Activated CD8-positive, alpha-beta memory T cell treated with anti-CD3 and anti-CD28 coated beads, Interleukin-2, amount 50 U/mL, for 24 hours (primary cell): Measurements from ENCODE around the gene SLC26A1.
"Not testable (repeated sequence)": the region's sequence is repeated elsewhere in the genome, so short reads cannot be mapped to it uniquely, and the experiment has no call there.

Experiments used
- DNase-seq: peaks from one replicate; pipeline ENCODE4 v3.0.0-alpha.2; 2020; ENCODE audit errors: extremely low read depth

Gene SLC26A1

DNA sequence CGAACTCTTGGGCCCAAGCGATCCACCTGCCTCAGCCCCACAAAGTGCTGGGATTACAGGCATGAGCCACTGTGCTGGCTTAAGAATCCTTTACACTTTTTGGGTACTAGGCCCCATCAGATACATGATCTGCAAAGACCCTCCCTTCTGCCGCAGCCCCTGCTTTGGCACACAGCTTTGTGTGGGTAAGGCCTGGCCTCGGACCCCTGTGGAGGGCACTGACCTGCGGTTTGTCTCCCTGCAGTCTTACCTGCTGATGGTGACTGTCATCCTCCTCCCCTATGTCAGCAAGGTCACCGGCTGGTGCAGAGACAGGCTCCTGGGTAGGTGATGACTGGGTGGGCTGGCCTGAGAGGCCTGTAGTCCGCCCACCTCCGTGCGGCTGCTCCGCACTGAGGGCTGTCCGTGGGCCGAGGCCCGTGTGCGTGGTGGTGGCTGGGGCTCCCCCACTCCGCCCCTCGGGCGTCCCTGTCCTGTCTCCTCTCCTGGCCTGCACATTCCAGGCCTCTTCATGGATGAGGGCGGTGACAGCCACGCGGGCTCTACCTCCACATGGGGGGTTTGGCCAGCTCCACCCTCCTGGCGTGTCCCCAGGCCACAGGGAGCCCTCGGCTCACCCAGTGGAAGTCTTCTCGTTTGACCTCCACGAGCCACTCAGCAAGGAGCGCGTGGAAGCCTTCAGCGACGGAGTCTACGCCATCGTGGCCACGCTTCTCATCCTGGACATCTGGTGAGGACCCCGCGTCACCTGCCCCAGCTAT, 37.9 kb downstream of the SLC26A1 start:
- DNase-seq: no peak

GRCh38 chr4:954211-955020, 38.8 kb downstream of the SLC26A1 start:
- DNase-seq: no peak

- no peak for DNase-seq
Measured at GRCh38 chr4:953574-953915, 39.7 kb downstream of the SLC26A1 start.

GRCh38 chr4:952881-953573, 40.2 kb downstream of the SLC26A1 start:
- DNase-seq: no peak

DNA sequence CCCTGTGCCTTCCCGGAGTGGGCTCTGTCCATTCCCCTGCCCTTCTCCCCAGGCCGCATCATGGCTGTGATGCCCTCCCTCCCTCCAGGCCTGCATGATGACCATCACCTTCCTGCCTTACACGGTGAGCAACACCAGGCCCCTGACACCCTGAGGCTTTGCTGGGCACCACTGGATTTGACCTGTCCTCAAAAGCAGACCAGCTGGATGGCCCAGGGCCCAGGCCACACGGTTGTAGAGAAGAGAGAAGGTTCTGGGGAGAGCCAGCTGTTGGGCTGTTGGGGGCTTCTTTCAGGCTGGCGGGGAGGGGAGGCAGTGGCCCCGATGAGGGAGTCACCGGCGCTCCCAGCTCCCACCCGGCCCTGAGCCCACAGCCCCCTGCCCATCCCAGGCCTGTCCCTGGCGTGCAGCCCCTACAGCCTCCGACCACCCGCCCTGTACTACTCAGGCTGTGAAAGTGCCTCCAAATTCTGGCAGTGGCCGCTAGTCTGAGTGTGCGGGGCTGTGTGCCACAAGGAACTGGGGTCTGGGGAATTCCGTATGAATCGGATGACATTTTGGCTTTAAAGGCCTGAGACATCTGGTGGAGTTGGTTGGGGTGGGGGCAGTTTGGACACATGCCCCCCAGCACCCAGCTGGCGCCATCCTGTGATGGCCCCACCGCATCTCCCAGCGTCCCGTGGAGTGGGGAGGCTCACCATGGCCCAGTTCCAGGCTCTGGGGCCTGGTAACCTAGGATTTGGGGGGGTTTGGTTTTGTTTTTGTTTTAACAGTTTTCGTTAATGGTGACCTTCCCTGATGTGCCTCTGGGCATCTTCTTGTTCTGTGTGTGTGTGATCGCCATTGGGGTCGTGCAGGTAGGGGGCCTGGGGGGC, 41.4 kb downstream of the SLC26A1 start:
- DNase-seq: no peak

DNA sequence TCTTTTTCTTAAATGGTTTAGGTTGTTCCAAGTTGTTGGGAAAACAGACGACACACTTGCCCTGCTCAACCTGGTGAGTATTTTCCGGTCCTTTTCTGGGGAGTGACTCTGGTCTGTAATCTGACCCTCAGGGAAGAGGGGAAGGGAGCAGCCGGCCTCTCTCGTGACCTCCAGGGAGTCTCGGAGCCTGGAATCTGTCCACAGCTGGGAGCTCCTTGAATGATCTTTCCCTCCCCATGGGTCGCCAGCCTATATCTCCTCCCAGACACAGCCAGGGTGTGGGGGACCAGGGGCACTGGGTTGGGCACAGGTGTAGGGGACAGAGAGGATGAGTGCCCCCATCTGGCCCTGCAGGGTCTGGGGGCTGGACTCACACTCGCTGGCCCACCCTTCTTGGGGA, 42.0 kb downstream of the SLC26A1 start:
- no peak for DNase-seq

DNA sequence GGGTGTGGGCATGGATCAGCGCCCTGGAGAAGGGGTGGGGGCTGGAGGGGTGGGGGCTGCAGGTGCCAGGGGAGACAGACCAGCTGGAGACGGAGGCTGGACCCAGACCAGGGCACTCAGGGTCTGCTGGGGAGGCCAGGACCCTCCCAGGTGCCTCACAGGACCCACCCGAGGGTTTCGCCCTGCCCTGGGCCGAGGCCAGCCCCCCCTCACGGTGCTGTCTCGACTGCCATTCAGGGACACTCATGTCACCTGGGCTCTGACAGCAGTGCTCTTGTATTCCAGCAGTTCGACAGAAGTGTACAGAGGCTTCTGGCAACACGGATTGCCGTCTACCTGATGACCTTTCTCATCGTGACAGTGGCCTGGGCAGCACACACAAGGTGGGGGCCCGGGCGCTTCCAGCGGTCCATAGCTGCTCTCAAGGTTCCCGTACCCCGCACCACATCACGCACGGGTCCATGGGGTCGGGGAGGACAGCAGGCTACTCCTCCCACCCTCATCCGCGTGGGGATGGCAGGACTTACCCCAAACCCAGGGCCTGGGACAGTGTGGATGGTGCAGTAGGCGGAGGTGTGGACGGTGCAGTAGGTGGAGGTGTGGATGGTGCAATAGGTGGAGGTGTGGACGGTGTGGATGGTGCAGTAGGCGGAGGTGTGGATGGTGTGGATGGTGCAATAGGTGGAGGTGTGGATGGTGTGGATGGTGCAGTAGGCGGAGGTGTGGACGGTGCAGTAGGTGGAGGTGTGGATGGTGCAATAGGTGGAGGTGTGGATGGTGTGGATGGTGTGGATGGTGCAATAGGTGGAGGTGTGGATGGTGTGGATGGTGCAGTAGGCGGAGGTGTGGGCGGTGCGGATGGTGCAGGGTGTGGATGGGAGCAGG, 42.8 kb downstream of the SLC26A1 start:
- DNase-seq: no peak

- DNase-seq: no peak
Measured at GRCh38 chr4:949656-950055, 43.5 kb downstream of the SLC26A1 start.

DNA sequence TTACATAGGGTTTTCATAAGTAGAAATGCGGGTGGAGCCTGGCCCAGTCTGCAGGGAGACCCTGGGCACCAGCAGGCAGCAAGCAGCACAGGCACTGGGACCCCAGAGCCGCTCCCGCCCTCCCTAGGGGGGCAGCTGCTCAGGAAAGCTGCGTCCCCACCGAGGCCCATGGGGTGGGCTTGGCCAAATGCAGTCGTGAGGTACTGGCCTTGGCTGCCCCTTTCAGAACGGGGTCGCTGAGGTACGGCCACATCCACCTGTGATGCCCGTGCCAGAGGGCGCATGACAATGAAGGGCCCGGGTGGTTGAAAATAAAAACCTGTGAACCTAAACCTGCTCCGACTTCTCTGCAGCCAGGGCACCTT, 44.3 kb downstream of the SLC26A1 start:
- DNase-seq: no peak

DNA sequence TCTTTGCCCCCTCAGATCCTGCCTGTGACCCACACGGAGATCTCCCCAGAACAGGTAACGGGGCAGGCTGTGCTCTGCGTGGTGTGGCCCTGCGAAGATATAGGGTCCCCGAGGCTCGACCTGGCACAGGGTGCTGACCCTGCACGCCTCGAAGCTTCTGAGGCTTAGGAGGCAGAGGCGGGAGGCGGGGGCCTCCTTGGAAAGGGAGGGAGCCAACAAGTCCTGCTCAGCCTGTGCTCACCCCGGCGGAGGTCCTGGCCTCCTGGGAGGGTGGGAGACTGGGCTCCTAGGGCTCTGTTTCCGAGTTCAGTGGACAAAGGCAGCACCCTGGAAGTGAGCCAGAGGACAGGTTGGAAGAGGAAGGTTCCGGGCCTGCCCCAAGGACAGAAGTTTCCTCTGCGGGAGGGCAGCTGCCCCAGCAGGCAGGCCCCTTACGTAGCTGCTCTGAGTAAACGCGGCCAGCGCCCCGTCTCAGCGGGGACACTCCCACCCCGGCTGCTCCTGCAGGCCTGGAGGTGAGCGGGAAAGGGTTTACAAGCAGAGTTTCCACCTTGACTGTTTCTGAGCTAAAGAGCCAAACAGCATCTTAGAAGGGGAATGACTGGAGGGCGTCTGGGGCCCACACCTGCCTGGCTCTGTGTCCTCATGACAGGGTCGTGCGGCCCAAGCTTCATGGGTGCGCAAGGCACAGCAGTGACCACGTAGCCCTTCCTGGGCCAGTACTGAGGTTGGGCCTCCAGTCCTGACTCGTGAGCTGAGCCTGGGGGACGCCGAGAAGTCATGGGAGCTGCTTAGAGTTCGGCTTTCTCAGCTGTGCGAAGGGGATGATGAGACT, 44.9 kb downstream of the SLC26A1 start:
- no peak for DNase-seq

GRCh38 chr4:947491-947971, 45.7 kb downstream of the SLC26A1 start:
- DNase-seq: no peak

- DNase-seq: no peak
Measured at GRCh38 chr4:946517-947471, 46.4 kb downstream of the SLC26A1 start.

DNA sequence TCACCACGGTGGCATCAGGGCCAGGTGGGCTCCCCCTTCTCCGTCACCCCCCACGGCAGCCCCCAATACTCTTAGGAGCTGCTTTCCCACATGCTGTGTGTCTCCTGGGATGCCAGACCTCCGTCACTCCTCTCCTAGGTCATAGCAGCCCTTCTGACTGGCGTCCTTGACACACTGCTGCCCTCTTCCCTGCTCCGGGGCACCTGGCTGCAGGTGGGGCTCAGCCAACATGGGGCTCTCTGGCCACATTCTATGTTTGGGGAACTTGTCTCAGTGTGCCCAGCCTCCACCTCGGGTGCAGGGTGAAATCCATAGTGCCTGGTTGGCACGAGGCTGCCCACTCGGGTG, 47.1 kb downstream of the SLC26A1 start:
- DNase-seq: no peak

DNA sequence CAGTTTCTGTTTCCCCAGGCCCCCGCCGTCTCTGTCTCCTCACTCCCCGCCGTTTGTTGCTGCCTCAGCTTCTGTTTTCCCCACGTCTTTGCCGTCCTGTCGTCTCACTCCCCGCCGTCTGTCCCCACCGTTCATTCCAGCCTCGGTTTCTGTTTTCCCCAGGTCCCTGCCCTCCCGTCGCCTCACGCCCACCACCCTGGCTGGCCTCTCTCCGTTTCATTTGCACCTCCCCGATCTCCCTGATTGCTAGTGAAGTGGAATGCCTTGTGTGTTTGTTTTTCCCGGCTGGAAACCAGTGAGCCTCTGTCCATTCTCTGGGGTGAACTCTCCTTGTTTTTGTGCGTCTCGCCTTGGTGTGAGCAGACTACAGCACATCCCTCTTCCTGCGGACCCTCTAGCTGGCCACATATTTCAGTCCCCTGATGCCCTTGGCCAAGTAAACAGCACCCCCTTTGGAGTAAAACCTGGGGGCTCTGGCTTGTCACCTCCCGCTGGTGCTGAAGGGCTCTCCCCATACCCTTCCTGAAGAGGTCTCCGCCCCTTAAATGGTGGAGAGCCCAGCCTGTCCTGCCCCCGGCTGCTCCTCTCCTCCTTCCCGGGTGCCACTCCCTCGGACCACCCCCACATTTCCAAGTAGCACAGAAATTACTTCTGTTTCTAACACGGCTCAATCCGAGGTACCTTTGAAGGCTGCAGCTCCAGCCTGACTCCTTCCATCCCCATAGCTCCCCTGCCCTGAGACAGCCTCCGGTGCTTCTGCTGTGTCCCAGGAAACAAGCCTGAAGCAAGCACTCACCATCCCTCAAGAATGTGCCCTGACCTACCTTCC, 47.7 kb downstream of the SLC26A1 start:
- DNase-seq: no peak

DNA sequence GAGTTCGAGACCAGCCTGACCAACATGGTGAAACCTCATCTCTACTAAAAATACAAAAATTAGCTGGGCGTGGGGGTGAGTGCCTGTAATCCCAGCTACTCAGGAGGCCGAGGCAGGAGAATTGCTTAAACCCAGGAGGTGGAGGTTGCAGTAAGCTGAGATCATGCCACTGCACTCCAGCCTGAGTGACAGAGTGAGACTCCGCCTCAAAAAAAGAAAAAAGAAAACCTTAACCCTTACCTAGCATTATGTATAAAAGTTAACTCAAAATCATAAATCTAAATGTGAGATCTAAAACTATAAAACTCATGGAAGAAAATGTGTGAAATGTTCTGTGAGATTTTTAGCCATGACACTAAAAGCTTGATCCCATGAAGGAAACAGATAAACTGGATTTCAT, 53.7 kb downstream of the SLC26A1 start:
- DNase-seq: not testable (repeated sequence)
